GM12864 (cell line): ENCODE results near the gene EPAS1.

Experiments used
- DNase-seq: peaks from one replicate; pipeline ENCODE4 v3.0.0-alpha.2; 2011; ENCODE audit warnings: low read depth
- H3K4me3 ChIP-seq: 2 replicates; pipeline ENCODE4 v1.5.1; 2011; ENCODE audit warnings: mild to moderate bottlenecking, low read depth, low read length, control low read depth
- CTCF ChIP-seq: IDR thresholded peaks from 2 replicates; pipeline ENCODE4 v1.5.1; 2011; ENCODE audit warnings: low read depth, mild to moderate bottlenecking, moderate library complexity, low read length, control low read depth, inconsistent platforms; ENCODE audit errors: missing control alignments

The EPAS1 gene

GRCh38 chr2:46296840-46297545 lies at the start of gene EPAS1:
TSS of gene EPAS1 (plus strand) at chr2:46297407. CDS start at chr2:46297912, 505 bp downstream.
- TF ChIP-seq CTCF = no peak
- peak; percentile 22 for DNase-seq
- peak within 1 kb of the TSS; percentile 72 for H3K4me3 ChIP-seq

GRCh38 chr2:46248171-46248570 lies 49.0 kb upstream of the EPAS1 start:
- TF ChIP-seq CTCF = no peak
- no peak for DNase-seq
- no peak overlapping the region for H3K4me3 ChIP-seq

GRCh38 chr2:46249654-46250053 lies 47.6 kb upstream of the EPAS1 start:
- DNase-seq = no peak
- no peak overlapping the region for H3K4me3 ChIP-seq
- no peak for TF ChIP-seq CTCF

- no peak for DNase-seq
- TF ChIP-seq CTCF = no peak
- no peak overlapping the region for H3K4me3 ChIP-seq
Measured at GRCh38 chr2:46252891-46253659, 44.1 kb upstream of the EPAS1 start.

GRCh38 chr2:46254474-46254873 lies 42.7 kb upstream of the EPAS1 start:
- no peak for TF ChIP-seq CTCF
- no peak for DNase-seq
- H3K4me3 ChIP-seq = no peak overlapping the region

- DNase-seq = no peak
- no peak overlapping the region for H3K4me3 ChIP-seq
- TF ChIP-seq CTCF = no peak
Measured at GRCh38 chr2:46256563-46257142, 40.6 kb upstream of the EPAS1 start.
